Measurements from ENCODE around the gene MFSD1.

Gene MFSD1, protein sequence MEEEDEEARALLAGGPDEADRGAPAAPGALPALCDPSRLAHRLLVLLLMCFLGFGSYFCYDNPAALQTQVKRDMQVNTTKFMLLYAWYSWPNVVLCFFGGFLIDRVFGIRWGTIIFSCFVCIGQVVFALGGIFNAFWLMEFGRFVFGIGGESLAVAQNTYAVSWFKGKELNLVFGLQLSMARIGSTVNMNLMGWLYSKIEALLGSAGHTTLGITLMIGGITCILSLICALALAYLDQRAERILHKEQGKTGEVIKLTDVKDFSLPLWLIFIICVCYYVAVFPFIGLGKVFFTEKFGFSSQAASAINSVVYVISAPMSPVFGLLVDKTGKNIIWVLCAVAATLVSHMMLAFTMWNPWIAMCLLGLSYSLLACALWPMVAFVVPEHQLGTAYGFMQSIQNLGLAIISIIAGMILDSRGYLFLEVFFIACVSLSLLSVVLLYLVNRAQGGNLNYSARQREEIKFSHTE

DNA sequence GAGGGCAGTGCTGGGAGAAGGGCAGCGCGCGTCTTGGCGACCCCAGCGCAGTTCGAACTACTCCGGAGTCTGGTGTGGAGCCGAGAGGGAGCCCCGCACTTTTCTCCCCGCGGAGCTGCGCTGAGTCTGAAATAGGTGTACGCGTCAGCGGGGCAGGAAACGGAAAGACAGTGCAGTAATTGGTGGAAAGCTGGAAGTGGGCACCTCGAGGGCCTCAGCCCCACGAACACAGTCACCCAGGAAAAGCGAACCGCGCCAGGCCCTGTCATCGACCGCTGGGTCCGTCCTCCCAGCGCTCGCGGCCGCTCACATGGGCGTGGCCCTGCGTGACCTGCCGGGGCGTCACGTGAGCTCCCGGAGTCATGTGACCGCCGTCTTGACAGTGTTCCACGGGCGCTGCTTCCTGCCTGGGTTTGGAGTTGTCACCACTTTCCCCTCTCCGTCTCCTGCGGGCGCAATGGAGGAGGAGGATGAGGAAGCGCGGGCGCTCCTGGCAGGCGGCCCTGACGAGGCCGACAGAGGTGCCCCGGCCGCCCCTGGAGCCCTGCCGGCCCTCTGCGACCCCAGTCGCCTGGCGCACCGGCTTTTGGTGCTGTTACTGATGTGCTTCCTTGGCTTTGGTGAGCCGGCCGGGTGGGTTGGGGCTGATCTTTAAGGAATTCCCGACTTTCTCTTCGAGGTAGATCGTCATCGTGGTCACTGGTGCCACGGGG is at the start of gene MFSD1:
Gene MFSD1 (plus strand): TSS at position 359 of the 713 bp plus-strand sequence. CDS start 99 bp downstream, at position 458.
- peak; percentile 77 to 78 for DNase-seq (ENCODE audit: low read depth in 2 of 2)

DNA sequence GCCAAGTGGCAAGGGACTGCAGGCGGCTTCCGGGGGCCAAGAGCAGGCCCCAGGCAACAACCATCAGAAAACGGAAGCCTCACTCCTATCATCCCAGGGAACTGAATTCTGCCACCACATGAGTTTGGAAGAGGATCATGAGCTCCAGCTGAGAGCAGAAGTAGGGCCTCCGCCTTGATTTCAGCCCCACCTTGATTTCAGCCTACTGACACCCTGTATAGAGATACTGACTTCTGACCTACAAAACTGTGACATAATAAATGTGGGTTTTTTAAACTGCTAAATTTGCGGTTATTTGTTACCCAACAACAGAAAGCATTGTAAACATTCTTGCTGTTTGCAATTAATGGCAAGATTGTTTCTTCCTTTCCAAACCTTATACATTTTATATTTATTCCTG is 48.0 kb upstream of the MFSD1 start:
- no peak for DNase-seq (ENCODE audit: low read depth in 2 of 2)

DNA sequence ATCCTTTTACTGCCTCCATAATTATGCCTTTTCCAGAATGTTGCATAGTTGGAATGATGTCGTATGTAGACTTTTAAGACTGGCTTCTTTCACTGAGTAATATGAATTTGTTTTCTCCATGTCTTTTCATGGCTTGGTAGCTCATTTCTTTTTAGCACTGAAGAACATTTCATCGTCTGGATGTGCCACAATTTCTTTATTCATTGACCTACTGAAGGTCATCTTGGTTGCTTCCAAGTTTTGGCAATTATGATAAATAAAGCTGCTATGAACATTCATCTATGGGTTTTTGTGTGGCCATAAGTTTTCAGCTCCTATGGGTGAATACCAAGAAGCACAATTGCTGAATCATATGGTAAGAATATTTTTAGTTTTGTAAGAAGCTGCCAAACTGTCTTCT is 46.4 kb upstream of the MFSD1 start:
- DNase-seq (ENCODE audit: low read depth in 2 of 2): no peak

DNA sequence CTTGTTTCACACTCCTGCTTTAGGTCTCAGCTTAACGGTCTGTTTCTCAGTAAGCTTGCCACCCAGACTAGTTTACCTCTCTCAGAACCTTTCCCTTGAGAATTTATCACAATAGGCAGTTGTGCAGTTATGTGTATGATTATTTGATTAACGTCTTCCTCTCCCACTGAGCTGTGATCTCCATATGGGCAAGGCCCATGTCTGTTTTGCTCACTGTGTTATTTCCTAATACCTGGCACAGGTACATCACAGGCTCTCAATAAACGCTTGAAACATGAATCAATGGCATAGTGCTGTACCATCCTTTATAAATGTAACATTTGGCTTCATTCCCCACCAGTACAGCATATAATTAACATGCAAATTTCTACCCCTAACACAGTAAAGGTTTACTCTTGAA is 40.5 kb upstream of the MFSD1 start:
- DNase-seq (ENCODE audit: low read depth in 2 of 2): no peak

DNA sequence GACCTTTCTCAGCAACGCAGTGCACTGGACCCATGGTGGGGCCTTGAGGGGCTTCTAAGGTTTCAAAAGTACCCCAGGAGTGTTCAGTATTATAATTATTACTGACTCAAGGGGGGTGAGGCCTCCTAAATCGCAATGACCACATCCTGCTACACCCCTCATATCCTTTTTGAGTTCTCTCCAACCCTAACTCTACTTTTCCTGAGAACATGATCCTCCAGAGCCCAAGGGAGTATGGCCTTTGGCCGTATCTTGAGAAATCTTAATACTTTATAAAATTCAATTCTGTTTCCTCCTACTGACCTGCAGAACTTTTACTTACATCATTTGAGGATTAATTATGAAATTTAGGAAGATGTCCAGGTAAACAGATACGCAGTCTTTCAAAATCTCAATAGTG is 39.2 kb upstream of the MFSD1 start:
- no peak for DNase-seq (ENCODE audit: low read depth in 2 of 2)

DNA sequence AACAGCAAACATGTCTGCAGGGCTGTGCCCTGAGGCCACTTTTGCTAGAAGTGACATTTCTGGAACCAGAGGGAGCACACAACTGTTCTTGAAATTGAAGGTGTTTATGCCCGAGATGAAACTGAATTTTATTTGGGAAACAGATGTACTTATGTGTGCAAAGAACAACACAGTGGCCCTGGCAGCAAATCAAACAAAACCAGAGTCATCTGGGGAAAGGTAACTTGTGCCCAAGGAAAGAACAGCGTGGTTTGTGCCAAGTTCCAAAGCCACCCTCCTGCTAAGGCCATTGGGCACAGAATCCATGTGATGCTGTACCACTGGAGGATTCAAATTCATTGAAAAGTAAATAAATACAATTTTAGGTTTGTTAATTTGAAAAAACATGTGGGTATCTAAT is 38.4 kb upstream of the MFSD1 start:
- DNase-seq (ENCODE audit: low read depth in 2 of 2): no peak

DNA sequence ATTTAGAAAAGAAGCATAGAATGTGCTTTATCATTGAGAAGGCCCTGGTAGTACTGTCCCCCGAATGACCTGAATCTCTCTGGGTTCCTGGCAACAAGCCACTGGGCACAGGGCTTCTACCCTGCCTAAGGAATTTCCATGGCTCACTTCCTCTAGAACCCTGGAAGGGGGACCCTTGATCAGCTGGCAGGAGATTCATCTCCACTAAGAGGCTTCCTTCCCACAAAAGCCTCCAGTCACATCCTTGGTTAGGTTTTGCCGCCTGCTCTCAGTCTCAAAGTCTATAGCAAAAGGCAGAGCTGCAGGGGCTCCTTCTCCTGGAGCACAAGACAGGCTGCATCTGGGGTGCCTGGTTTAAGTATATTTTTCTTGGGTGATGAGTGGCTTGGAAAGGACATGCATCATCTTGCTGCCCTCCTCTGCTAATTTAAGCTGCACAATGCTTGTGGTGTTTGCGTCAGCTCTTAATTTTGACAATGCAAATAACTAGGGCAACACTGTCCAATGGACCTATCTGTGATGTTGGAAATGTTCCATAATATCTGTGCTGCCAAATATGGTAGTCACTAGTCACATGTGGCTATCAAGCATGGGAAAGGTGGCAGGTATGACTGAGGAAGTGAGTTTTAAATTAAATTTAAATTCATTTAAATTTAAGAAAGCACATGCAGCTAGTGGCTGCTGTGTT is 36.2 kb upstream of the MFSD1 start:
- no peak for DNase-seq (ENCODE audit: low read depth in 2 of 2)

DNA sequence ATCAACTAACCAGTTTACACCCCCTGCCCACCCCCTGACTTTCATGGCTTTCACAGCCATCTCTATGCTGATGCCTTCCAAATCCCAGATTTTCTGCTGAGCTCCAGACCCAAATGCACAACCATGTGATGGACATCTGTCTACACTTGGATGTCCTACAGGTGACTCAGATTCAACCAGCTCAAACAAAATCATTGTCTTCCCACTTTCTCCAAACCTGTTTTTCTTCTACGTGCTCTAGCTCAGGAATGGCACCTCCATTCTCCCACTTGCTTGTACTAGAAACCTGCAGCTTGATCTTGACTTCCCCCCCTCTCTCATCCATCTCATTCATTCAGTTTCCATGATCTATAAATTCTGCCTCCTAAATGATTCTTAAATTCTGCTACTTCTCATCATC is 35.5 kb upstream of the MFSD1 start:
- no peak for DNase-seq (ENCODE audit: low read depth in 2 of 2)

DNA sequence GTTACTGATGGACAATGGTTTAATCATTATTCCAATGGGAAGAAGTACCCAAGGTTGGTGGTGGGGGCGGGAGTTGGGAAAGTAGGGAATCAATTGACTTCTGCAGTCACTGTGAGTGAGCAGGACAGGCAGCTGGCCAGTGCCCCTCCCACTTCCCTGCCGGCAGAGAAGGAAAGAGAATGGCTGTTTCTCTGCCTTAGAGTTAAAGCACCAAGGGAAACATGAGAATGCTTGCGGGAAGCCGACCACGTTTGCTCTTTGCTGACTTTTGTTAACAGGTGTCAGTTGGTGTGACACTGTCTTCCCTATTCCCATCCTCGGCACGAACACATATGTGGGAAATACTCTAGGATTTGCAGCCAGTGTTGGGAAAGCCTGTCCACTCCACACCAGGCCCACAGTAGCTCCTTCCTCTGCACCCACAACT is 33.5 kb upstream of the MFSD1 start:
- no peak for DNase-seq (ENCODE audit: low read depth in 2 of 2)

DNA sequence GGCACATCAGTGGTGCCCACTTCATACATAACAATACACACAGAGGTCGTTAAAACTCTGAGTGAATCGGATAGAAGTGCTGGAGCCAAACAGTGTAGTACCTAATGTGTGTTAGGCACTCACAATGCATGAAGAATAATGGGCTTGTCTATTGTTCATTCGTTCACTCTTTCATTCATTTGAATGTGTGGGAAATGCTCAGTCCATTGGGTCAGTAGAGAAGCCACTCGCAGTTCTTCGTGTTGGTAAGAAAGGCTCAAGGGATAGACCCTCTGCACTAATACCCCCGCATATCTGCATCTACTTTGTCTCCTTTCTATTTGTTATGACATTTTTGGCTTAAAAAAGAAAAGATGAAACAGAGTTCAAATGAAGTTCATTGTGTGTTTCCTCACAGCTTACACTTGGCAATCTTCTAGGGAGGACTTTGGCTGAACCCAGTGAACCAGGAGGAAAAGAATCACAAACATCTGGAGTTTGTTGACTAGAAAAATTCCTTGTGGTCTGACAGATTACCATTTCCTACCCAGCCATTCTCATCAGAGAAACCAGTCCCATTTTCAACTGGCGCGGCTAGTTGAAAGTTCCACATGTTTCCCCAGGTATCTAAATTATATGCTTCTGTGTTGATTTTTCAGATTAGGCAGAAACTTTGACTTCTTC is 32.8 kb upstream of the MFSD1 start:
- no peak for DNase-seq (ENCODE audit: low read depth in 2 of 2)

DNA sequence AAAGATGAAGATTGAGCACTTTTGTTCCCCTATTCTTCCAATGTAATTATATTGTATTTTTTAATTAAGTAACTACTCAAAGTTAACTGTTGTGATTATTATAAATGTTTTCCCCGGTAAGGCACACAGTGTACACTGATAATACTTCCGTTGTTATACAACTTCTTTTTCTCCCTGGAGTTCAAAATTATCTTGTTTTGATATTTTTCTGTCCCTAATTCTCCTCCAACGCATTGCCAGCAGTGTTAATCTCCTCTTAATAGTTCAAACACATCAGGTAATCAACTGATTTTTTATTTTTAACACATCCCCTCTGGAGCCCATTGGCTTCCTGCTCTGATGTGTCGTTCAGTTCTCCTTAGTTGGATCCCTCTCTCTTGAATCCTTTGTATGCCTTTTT is 32.3 kb upstream of the MFSD1 start:
- DNase-seq (ENCODE audit: low read depth in 2 of 2): no peak

DNA sequence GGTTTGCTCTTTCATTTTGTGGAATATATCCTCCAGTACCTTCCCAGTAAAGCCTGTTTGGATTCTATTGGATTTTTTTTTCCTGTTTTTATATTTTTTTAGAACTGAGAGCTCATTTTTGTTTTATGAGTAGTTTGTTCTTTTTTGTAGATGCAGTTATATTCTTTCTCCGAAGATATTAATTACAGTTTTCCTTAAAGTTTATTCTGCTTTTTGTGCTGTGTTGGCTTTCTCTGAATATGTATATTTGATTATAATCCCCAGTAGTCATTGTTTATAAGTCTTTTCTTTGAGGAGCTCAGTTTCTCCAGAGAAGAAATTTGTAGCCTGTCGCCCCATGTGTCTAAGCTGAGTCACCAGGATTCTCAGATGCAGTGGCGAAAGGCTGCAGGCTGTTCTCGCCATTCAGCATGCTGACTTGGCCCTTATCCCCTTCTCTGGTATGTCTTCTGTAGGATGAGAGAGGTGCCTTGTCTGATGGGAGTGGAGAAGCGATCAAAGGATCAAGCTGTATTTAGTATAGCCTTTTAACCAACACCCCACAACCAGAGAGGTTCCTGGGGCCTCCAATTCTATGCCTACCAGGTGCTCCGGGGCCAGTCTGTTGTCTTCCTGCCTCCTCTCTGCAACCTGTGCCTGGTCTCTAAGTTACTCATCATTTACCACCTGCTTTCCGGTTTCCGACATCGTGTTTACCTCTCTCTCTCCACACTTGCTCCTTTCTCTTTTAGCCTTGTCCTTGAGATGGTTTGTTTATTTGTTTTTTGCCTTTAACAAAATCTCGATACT is 31.7 kb upstream of the MFSD1 start:
- DNase-seq (ENCODE audit: low read depth in 2 of 2): no peak

DNA sequence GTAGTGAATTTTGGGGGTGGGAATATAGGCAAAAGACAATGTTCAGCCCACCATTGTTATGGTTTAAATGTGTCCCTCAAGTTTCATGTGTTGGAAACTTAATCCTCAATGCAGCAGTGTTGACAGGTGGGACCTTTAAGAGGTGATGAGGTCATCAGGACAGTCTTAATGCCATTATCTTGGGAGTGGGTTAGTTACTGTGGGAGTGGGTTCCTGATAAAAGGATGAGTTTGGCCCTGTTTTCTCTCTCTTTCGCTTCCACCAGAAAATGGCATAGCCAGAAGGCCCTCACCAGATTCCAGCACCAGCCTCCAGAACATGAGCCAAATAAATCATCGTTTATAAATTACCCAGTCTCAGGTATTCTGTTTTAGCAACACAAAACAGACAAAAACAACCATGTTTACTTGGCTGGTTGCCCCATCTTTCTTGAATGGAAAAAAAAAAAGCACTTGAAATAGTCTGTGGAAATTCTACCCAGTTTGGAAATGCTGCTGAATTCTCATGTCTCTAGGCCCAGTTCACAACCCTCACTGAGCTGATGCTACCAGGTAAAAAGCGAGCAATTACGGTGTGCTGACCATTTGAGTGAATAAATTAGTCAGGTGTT is 31.0 kb upstream of the MFSD1 start:
- DNase-seq (ENCODE audit: low read depth in 2 of 2): no peak

DNA sequence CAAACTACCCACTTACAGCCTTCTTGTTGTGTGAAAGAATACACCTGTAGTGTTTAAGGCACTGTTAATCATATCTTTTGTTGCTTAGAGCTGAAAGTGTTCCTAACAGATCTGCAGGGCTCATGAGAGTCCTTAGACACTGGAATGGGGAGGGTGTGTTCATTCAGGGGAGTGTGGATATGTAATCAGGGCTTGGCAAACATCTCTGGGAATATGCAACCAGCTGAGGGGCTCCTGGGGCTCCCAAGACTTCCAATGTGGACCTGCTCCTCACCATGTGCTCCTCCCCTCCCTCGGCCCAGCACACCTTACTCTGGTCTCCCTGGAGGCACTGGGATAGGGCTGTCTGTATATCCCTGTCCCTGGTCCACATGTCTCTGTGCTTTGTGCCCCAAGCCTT is 30.3 kb upstream of the MFSD1 start:
- DNase-seq (ENCODE audit: low read depth in 2 of 2): no peak

DNA sequence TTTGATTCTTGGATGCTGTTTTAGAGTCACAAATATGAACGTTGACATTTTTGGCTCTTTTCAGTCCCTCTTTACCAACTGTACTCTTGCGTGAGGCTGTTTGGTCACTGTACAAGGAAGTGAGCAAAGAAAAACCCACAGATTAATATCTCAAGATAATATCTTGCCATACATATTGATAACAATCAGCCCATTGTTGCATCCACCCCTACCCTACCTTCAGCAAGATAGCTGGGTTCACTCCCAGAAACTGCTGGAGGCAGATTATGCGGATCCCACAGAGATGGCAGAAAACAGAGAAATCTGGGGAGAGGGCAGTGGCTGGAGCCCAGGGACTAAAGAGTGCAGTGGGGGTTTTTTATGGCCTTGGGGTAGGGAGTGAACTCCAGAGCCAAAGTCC is 29.9 kb upstream of the MFSD1 start:
- DNase-seq (ENCODE audit: low read depth in 2 of 2): no peak

DNA sequence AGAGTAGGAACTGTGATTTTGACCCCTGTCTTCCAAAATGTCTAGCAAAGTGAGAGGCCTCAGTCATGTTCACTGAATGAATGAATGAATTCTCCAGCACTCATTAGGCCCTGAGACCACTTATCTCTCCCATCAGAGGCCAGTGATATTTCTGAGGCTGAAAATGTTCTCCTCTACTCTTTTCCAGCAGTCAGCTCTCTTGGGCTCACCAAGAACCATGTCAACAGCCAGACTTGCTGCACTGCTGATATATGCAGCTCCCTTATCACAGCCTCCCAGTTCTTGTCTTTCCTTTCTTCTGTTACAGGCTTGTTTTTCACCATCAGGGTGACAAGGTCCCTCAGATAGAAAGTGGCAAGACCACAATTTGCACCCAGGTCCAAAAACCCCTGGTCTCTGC is 28.7 kb upstream of the MFSD1 start:
- no peak for DNase-seq (ENCODE audit: low read depth in 2 of 2)

DNA sequence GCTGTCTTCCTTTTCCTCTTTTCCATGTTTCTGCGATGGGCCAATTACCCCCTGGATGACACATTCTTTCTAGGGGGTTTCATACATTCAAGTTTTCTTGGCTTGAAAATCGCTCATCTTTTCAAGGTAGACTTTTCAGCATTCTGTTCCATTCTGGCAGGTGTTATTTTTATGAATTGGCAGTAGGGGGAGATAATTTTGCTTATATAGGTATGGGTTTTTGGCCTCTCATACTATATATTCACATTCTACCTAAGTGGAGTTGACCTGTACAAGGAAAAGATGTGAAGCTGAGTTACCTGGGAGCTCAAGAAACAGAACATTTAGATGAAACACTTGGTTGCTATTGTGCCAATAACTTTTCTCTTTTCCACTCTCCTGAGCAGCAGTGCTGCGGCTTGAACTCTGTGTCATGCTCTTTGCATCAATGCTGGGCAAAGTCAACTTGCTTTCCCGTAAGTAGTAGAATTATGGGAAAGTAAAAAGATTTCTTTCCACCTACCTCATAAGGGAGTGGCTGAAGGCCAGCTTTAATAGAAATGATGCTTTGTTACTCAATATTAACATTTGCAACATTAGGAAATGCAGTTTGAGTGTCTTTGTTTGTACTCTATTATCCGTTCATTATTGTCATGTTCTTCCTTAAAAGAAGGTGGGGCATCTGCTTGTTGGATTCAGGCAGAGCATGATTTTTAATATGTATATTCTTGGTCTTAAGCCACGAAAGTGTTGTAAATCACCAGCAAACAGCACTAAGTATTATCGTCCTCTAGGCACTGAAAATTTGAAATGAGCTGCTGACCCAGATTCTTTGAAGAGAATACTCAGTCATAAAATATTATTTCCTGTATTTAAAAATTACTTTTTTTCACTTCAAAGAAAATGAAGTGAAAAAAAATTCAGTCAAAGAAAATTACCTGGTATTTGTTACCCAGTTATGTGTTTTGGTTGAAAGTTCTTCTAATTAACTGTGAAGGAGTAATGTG is 27.7 kb upstream of the MFSD1 start:
- no peak for DNase-seq (ENCODE audit: low read depth in 2 of 2)

DNA sequence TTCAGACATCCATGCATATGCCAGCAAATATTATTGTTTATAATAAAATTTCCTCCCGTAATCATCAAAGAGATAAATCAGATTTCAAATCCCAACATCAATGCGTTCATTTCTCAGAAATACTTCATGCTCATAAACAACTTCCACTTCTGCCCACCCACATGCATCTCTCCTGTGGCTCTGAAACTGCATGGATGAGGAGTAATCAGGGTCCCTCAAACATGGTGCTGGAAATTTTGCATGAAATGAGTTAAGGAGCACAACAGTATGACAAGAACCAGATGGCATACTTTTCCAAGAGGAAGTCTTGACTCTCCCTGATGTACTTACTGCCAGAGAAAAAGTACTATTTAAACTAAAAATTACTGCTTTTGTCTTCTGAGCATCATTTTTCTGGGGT is 26.9 kb upstream of the MFSD1 start:
- no peak for DNase-seq (ENCODE audit: low read depth in 2 of 2)
